Middle frontal gyrus (tissue), 1 donor: ENCODE measurements around the gene INPP4B.

ENCODE experiments used
- DNase-seq: peaks from one replicate; pipeline ENCODE4 v3.0.0-alpha.2; 2015; ENCODE audit warnings: low spot score; ENCODE audit errors: extremely low spot score

Gene INPP4B

GRCh38 chr4:142034101-142034500 lies 812.0 kb downstream of the INPP4B start:
- no peak for DNase-seq

GRCh38 chr4:142030010-142030409 lies 816.1 kb downstream of the INPP4B start:
- no peak for DNase-seq

DNA sequence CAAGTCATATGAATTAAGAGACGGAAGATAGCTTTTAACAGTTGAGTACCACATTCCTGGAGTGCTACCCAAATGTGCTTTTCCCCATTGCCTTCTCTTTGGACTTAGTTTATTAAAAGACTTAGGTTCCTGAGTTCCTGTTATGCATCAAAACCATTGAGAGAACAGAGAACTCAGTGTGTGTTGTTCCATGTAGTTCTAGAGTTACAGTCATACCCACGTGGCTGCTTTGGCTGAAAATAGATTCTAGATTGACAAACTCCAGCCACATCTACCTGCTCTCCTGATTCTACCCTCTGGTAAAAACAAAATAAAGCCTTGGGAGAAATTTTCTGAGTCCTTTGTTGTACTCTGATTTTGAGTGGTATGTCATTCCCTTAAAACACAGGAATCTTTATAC lies 824.3 kb downstream of the INPP4B start:
- no peak for DNase-seq

DNA sequence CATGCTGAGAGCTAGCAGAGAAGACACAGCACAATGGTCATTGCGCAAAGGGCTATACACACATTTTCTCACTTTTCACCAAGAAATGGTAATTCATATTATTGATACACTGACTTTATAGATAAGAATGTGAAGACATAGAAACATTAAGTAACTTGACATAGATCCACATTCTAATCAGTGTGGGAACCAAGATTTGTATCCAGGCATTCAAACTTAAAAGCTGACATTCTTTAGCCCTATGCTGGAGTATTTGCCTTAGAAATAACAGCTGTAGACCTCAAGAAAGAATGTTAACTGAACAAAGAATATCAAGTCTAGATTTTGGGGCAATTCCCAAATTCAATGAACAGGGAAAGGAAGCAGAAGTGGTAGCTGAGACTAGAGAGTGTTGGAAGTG lies 824.9 kb downstream of the INPP4B start:
- DNase-seq = no peak

GRCh38 chr4:142016031-142016430 lies 830.1 kb downstream of the INPP4B start:
- no peak for DNase-seq

DNA sequence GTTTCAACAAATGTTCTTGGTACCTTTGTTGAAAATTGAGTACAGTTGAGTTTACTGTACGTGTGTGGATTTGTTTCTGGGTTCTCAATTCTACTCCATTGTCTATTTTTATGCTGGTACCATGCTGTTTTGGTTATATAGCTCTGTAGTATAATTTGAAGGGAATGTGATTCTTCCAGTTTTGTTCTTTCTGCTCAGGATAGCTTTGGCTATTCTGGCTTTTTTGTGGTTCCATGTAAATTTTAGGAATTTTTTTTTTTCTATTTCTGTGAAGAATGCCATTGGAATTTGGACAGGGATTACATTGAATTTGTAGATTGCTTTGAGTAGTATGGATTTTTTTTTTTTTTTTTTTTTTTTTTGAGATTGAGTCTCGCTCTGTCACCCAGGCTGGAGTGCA lies 836.4 kb downstream of the INPP4B start:
- DNase-seq = no peak

GRCh38 chr4:142005519-142005918 lies 840.6 kb downstream of the INPP4B start:
- no peak for DNase-seq

- no peak for DNase-seq
Measured at GRCh38 chr4:141999446-142000143, 846.5 kb downstream of the INPP4B start.

- no peak for DNase-seq
Measured at GRCh38 chr4:141995056-141995455, 851.0 kb downstream of the INPP4B start.

GRCh38 chr4:141977433-141977832 lies 868.7 kb downstream of the INPP4B start:
- no peak for DNase-seq
